Adrenal gland (tissue), 5 donors: Measurements from ENCODE around the gene CDH4.

Source experiments
- POLR2A ChIP-seq, 2 donors: fragments of 450-650 bp; IDR thresholded peaks; one replicate each; pipeline ENCODE4 v1.6.1; 2017; ENCODE audit warnings: antibody characterized with exemption in 2 of 2, mild to moderate bottlenecking in 2 of 2, moderate library complexity in 1 of 2
- TF ChIP-seq, protein P1 (sequence below), 6 experiments: fragments of 450-650 bp in 4 of 6; fragments of 200-600 bp in 2 of 6; sonication (generic) in 1 of 6; IDR thresholded peaks; 1 replicate in 5 of 6; 2 replicates in 1 of 6; pipeline versions ENCODE4 v1.5.1 to v1.8.0; 2016 to 2021; ENCODE audit warnings: antibody characterized with exemption in 6 of 6, mild to moderate bottlenecking in 2 of 6, moderate library complexity in 1 of 6
- donor health status: DM: no; HTN: no; CAD: no.

DNA sequence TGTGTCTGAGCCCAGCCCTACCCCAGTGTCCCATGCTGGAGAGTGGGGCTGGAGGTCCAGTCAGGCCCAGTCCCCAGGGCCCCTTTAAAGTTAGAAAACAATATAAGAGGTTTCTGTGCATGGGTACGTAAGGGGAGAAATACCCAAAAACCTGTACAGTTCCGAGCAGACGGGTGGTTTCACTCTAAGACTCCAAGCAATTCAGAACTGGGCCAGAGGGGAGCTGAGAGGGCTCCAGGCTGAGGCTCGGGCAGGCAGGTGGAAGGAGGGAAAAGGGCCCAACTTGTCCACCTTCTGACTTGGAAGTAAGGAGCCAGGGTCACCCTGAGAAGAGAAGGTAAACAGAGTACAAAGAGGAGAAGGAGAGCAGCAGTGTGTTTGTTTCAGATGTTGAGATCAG, 296.0 kb downstream of the CDH4 start:
- TF ChIP-seq, protein P1, sequence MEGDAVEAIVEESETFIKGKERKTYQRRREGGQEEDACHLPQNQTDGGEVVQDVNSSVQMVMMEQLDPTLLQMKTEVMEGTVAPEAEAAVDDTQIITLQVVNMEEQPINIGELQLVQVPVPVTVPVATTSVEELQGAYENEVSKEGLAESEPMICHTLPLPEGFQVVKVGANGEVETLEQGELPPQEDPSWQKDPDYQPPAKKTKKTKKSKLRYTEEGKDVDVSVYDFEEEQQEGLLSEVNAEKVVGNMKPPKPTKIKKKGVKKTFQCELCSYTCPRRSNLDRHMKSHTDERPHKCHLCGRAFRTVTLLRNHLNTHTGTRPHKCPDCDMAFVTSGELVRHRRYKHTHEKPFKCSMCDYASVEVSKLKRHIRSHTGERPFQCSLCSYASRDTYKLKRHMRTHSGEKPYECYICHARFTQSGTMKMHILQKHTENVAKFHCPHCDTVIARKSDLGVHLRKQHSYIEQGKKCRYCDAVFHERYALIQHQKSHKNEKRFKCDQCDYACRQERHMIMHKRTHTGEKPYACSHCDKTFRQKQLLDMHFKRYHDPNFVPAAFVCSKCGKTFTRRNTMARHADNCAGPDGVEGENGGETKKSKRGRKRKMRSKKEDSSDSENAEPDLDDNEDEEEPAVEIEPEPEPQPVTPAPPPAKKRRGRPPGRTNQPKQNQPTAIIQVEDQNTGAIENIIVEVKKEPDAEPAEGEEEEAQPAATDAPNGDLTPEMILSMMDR (IDR thresholded peaks at IDR 0.05) = no peak
- no peak for TF ChIP-seq POLR2A (IDR thresholded peaks at IDR 0.05)
